GM19099 (cell line): ENCODE data around the gene FANCE.

Experiments
- POLR2A ChIP-seq: IDR thresholded peaks from 3 replicates; pipeline ENCODE4 v1.6.1; 2011; ENCODE audit warnings: low read depth; ENCODE audit not compliant: insufficient read length; ENCODE audit errors: extremely low read depth

FANCE gene

DNA sequence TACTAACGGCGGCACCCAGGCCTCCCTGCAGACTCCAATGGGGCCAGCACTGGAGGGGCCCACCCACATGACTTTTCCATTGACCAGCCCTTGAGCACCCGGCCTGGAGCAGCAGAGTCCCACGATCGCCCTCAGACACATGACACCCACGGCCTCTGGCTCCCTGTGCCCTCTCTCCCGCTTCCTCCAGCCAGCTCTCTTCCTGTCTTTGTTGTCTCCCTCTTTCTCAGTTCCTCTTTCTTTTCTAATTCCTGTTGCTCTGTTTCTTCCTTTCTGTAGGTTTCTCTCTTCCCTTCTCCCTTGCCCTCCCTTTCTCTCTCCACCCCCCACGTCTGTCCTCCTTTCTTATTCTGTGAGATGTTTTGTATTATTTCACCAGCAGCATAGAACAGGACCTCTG is 26.1 kb upstream of the FANCE start:
- no peak for TF ChIP-seq POLR2A

DNA sequence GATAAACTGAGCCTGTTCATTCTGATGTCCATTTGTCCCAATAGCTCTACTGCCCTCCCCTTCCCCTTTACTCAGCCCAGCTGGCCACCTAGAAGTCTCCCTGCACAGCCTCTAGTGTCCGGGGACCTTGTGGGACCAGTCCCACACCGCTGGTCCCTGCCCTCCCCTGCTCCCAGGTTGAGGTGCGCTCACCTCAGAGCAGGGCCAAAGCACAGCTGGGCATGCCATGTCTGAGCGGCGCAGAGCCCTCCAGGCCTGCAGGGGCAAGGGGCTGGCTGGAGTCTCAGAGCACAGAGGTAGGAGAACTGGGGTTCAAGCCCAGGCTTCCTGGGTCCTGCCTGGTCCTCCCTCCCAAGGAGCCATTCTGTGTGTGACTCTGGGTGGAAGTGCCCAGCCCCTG is 24.7 kb upstream of the FANCE start:
- no peak for TF ChIP-seq POLR2A

DNA sequence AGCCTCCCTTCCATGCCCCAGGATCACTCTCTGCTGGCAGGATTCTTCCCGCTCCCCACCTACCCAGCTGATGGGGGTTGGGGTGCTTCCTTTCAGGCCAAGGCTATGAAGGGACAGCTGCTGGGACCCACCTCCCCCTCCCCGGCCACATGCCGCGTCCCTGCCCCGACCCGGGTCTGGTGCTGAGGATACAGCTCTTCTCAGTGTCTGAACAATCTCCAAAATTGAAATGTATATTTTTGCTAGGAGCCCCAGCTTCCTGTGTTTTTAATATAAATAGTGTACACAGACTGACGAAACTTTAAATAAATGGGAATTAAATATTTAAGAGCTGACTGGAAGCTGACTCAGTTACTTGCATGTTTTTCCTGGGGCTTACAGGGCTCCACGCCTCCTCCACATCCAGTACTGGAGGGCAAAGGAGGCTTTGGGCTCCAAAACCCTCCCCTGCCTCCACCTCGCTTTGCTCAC is 24.3 kb upstream of the FANCE start:
- no peak for TF ChIP-seq POLR2A

DNA sequence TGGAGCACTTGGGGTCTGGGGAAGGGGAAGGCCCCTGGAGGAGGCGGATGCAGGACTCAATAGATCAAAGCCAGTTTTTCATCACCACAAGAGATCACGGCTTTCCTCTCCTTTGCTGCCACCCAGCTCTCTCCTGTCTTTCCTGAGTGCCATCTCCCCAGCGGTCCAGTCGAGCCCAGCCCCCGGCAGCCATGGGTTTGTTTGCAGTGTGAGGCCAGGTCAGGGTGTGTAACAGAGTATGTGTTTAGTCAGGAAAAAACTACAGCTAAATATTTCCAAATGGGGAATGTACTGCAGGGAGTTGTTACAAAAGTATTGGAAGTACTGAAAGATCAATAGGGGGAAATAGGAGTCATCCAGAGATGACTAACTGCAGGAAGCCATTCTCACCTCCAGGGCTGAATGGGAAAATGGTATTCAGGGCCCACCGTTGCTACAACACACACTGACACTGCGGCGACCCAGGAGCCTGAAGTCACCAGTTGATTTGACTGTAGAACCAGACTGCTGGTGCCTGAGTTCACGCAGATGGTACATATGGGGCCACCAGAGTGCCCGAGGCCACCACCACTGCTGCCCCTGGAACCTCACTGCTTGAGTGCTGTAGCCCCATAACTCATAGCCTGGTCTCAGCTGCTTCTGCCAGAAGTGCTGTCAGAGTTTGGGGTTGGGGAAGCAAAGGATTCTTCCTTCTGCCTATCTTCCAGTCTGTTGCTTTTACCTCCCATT is 23.6 kb upstream of the FANCE start:
- TF ChIP-seq POLR2A, result no peak

DNA sequence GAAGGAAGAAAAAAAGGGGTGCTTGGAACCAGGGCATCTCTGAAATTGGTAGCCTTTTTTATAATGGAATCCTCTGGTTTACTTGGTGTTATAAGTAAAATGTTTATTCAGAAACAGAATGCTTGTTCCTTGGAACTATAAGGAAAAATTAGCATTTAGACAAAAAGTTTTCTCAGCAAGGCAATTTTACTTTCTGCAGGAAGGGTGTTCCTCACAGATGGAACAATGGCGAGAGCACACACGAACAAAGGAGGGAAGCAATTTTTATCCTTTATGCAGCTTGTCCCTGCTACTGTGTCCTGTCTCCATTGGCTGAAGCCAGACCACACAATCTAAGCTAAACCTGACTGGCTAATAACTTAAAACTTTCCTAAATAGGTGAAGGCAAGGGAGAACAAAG is 22.7 kb upstream of the FANCE start:
- no peak for TF ChIP-seq POLR2A

DNA sequence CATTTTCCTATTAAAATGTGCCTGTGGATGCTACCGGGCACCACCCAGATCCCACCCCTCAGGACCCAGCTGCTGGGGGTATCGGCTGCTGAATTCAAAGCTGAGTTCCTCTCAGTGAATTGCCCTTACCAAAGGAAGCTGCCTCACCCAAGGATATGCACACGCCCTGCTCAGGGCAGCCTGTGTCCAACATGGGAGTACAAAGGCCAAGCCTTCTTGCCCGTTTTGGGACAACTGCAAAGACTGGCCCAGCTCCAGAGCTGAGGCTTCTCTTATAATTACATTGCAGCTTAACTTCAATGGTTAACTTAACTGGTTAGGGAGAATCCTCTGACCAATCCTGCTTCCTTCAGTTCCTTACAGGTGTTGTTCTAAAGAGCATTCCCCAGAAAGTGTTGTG is 19.8 kb upstream of the FANCE start:
- no peak for TF ChIP-seq POLR2A

DNA sequence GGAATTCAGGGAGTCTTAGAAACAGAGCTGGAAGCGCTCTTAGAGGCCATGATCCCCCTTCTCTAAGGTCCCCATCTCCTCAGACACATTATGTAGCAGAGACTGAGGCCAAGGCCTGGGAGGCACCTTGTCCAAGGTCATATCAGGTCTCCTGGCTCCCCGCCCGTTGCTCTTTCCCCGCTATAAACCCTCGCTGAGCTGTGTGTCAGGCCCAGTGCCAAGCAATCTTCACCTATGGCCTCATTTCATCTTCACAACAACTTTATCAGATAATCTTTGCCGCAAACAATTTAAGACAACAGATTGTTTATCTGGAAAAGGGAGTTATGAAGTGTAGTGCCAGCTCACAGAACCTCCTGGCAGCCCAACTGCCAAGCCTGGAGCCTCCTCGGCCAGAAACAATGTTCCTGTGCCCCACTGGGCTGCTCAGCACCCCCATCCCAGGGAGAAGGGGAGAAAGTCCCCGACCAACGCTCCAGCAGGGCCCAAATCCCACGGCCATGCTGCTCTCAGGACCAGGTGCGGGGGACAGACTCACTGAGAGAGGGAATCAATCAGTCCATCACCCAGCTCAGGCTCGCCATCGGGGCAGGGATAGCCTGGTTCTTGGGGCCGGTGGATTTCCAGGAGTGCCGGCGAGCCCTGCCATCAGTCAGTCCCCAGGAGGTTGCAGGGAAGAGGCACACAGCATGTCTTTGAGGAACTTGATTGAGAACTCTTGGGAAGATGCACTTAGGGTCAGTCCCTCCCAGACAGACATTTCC is 16.9 kb upstream of the FANCE start:
- TF ChIP-seq POLR2A, result no peak

DNA sequence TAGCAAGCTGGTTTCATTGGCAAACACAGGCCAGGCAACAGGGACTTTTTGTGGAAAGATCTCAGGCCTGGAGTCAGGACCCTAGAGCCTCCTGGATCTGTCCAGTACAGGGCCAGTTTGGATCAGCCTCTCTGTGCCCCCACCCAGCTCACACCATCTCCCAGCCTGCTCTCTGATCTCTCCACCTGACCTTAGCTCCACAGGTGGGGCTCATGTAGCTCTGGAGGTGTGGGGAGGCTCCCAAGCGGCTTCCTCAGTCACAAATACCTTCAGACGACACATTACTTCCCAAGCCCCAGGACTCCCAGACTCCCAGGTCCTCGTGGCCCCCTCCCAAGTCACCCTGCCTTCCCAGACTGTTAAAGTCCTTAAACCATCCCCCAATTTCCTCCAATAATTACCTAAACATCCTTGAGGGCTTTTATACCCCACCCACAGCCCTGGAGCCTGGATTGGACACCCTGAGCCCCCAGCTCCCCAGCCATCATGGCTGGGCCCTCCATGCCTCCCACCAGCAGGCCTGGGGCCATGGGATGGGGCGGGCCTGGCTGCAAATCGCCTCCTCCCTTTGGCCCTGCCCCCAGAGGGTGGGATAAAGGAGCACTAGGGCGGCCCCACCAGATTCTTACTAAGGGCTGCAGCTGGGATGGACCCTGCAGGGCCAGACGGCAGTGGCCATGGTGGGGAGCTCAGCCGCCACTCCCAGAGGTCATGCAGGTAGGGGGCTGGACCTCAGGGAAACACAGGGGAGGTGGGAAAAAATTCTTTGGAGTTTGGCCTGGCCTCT is 15.9 kb upstream of the FANCE start:
- TF ChIP-seq POLR2A, result no peak

DNA sequence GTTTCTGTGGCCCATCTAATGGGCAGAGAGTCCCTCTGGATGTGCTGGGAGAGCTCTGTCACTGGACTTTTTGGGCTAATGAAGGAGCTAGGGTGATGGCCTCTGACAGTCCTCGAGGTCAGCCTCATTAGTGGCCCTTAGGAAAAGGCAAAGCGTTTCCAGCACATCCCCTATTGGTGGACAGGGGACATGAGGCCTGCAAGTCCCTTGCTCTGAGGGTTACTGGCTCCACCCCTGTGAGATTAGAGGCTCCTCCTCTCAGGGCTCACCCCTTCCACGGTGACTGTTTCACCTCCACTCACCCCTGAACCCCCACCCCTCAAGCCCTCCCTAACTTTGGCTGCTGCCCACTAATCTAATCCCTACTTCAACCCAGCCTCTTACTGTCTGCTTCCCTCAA is 12.8 kb upstream of the FANCE start:
- TF ChIP-seq POLR2A, result no peak

DNA sequence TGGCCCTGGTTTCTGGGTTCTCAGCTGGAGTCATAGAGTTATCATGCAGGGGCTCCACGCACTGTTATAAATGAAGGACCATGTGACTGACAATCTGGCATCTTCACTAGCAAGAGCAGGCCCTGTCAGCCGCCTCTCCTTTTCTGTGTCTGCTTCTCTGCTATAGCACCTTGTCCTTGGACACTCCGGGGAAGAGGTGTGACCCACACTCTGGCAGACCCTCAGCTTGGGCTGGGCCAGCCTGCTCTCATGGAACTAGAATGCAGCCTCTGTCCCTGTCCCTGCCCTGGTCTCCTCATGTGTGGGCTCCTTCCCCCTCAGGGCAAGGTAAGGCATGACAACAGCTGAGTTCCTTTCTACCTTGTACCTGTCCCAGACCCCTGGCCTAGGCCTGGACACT is 10.9 kb upstream of the FANCE start:
- TF ChIP-seq POLR2A, result no peak

DNA sequence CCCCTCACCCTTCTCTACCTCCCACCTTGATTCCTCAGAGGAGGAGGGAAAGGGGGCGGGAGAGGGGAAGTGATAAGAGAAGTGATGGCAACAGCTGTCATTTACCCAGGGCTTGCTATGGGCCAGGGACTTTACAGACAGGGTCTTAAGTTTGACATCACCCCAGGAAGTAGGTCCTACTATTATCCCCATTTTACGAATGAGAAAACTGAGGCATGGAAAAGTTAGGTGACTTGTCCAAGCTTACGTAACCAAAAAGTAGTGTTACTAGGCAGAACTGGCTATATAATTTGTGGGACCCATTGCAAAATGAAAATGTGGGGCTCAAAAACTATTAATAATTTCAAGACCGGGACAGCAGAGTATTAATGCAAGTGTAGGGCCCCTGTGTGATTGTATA is 10.5 kb upstream of the FANCE start:
- no peak for TF ChIP-seq POLR2A

DNA sequence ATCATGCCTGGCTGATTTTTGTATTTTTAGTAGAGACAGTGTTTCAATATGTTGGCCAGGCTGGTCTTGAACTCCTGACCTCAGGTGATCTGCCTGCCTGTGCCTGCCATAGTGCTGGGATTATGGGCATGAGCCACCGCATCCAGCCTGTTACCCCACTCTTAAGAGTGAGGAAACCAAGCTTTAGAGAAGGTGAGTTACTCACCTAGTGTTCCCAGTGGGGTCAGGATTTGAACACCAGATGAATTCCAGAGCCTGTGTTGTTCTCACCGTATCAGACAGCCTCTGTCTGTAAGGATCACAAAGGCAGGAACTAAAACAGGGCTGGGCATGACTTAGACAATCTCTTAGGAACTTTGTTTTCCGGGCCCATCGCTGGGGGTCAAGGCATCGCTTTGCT is 9.4 kb upstream of the FANCE start:
- TF ChIP-seq POLR2A, result no peak

DNA sequence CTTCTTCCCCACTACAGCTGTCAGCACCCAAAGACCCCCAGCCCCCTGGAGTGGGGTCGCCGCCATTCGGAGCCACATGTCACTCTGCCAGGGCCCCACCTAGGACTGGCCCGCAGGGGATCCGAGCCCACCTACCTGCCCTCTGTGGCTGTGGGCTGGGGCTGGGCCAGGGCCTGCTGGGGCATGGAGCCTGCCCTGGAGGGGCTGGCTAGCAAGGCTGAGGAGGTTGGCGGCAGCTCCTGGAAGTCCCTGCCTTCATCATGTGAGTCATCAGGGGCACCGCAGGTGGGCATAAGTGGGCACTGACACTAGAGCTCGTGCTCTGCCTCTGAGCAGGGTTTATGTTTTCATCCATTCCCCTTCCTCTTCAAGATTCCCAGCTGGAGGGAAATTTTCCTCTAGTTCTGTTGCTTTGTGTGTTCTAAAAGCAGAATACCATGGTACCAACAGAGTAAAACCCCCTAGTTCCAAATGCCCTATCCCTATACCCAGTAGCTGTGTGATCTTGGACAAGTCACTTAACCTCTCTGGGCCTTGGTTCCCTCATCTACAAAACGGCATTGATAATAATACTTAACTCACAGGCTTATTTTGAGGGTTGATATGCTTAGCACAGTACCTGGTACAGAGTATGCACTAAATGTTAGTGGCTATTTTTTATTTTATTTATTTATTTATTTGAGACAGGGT is 8.7 kb upstream of the FANCE start:
- no peak for TF ChIP-seq POLR2A

DNA sequence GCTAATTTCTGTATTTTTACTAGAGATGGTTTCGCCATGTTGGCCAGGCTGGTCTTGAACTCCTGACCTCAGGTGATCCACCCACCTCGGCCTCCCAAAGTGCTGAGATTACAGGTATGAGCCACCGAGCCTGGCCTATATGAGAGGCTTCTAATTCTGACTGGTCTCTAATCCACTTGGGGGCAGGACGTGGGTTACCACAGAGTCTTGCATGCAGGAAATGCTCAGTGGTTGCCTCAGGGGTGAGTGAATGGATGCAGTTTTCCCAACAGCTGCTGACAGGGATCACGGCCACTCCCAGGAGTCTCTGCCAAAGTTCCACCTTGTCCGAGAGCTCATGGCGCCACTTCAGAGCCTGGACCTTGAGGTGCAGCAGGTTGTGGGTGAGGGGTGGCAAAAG is 6.4 kb upstream of the FANCE start:
- no peak for TF ChIP-seq POLR2A

DNA sequence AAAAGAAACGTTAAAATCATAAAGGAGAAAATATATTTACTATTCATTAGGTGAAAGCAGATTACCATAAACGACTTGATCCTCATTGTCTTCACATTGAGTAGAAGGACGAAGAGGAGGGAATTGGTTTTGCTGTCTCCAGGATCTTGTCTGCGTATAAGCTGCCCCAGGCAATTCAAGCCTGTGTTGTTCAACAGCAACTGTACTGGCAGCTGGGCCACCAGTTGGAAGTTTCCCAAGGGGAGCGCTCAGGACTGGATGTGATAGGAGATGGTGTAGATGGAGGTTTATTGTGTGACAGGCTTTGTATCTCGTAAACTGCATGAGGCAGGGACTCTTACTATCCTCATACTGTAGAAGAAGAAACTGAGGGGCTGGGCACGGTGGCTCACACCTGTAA is 3.9 kb upstream of the FANCE start:
- no peak for TF ChIP-seq POLR2A
